Measurements from ENCODE around the gene VAV1.
A peak's percentile ranks its signal among the peaks of the same experiment; 100 is the strongest.

Gene VAV1

DNA sequence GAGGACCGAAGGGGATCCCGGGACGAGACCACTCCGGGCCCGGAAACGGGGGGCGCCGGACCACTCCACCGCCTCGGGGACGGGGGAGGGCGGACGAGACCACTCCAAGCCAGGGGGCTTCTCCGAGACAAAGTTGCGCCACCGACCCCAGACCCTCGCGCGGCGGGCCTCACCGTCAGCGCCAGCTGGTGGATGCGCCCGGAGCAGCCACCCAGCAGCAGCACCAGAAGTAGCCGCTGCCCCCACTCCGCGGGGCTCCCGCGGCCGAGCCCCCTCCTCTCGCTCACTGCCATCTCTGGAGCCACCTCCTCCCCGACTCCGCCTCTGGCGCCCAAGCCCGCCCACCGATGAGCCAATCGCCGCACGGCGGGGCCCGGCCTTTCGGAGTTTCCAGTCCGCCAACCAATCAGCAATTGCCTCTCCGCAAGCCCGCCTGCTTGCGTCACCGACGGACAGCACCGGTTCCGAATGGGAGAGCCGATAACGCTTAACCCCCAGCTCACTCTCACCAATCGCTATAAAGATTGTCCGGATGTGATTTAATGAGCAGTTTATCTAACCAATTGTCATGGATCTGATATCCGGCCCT, 35.1 kb upstream of the VAV1 start, which contains the start of gene GPR108 (continued):
- TF ChIP-seq PATZ1 (tag by site-specific recombination; IDR thresholded peaks at IDR 0.05) (peak; percentile 98), PRDM4 (tag by site-specific recombination; IDR thresholded peaks at IDR 0.05) (peak; percentile 50; the same call in 1 of the 2 replicates), ZNF2 (tag by site-specific recombination; IDR thresholded peaks at IDR 0.05) (peak; percentile 91; the same call in 1 of the 2 replicates), GLIS2 (tag by site-specific recombination; IDR thresholded peaks at IDR 0.05) (peak; percentile 89), PRDM1 (tag by site-specific recombination; IDR thresholded peaks at IDR 0.05) (no peak), ZNF777 (tag by site-specific recombination; IDR thresholded peaks at IDR 0.05; ENCODE audit: borderline replicate concordance) (no peak), ZNF473 (tag by site-specific recombination; IDR thresholded peaks at IDR 0.05) (no peak), BCL11B (tag by site-specific recombination; IDR thresholded peaks at IDR 0.05; ENCODE audit: low read depth) (peak; percentile 37; the same call in 1 of the 2 replicates), ZNF571 (tag by site-specific recombination; IDR thresholded peaks at IDR 0.05) (no peak), ZNF621 (tag by site-specific recombination; IDR thresholded peaks at IDR 0.05) (no peak), ZNF654 (tag by site-specific recombination; IDR thresholded peaks at IDR 0.05; ENCODE audit: low read depth) (no peak), ZNF555 (tag by site-specific recombination; conservative IDR thresholded peaks at IDR 0.05) (no peak), KLF9 (tag by site-specific recombination; IDR thresholded peaks at IDR 0.05; ENCODE audit: low read depth) (peak; percentile 64), ZNF311 (tag by site-specific recombination; IDR thresholded peaks at IDR 0.05; ENCODE audit: borderline replicate concordance) (no peak), ZNF423 (tag by site-specific recombination; IDR thresholded peaks at IDR 0.05) (peak; percentile 24; the same call in 1 of the 2 replicates), ZNF514 (tag by site-specific recombination; IDR thresholded peaks at IDR 0.05) (no peak), ZSCAN30 (tag by site-specific recombination; IDR thresholded peaks at IDR 0.05) (peak; percentile 90), ZNF175 (tag by site-specific recombination; IDR thresholded peaks at IDR 0.05) (no peak), ZBTB7A (tag by site-specific recombination; IDR thresholded peaks at IDR 0.05; ENCODE audit: low read depth) (peak; percentile 99), ZNF645 (tag by site-specific recombination; IDR thresholded peaks at IDR 0.05) (no peak), ZBTB20 (tag by site-specific recombination; IDR thresholded peaks at IDR 0.05) (peak; percentile 32; the same call in 1 of the 2 replicates), SP3 (tag by site-specific recombination; IDR thresholded peaks at IDR 0.05) (peak; percentile 99), ZBTB17 (tag by site-specific recombination; IDR thresholded peaks at IDR 0.05) (peak; percentile 16; the same call in 1 of the 2 replicates), IKZF3 (tag by site-specific recombination; IDR thresholded peaks at IDR 0.05) (no peak; the same call in 1 of the 2 replicates)
- TF ChIP-seq, protein P1, sequence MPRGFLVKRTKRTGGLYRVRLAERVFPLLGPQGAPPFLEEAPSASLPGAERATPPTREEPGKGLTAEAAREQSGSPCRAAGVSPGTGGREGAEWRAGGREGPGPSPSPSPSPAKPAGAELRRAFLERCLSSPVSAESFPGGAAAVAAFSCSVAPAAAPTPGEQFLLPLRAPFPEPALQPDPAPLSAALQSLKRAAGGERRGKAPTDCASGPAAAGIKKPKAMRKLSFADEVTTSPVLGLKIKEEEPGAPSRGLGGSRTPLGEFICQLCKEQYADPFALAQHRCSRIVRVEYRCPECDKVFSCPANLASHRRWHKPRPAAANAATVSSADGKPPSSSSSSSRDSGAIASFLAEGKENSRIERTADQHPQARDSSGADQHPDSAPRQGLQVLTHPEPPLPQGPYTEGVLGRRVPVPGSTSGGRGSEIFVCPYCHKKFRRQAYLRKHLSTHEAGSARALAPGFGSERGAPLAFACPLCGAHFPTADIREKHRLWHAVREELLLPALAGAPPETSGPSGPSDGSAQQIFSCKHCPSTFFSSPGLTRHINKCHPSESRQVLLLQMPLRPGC (tag by site-specific recombination; IDR thresholded peaks at IDR 0.05) = peak; percentile 93
- TF ChIP-seq, protein P2, sequence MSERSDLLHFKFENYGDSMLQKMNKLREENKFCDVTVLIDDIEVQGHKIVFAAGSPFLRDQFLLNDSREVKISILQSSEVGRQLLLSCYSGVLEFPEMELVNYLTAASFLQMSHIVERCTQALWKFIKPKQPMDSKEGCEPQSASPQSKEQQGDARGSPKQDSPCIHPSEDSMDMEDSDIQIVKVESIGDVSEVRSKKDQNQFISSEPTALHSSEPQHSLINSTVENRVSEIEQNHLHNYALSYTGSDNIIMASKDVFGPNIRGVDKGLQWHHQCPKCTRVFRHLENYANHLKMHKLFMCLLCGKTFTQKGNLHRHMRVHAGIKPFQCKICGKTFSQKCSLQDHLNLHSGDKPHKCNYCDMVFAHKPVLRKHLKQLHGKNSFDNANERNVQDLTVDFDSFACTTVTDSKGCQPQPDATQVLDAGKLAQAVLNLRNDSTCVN (tag by site-specific recombination; optimal IDR thresholded peaks at IDR 0.05) = peak; percentile 51
- TF ChIP-seq, protein P3, sequence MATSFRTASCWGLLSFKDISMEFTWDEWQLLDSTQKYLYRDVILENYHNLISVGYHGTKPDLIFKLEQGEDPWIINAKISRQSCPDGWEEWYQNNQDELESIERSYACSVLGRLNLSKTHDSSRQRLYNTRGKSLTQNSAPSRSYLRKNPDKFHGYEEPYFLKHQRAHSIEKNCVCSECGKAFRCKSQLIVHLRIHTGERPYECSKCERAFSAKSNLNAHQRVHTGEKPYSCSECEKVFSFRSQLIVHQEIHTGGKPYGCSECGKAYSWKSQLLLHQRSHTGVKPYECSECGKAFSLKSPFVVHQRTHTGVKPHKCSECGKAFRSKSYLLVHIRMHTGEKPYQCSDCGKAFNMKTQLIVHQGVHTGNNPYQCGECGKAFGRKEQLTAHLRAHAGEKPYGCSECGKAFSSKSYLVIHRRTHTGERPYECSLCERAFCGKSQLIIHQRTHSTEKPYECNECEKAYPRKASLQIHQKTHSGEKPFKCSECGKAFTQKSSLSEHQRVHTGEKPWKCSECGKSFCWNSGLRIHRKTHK (tag by site-specific recombination; IDR thresholded peaks at IDR 0.05) = no peak

Measured in HEK293 (cell line).